ENCODE measurements around the gene ADAM17.
A peak's percentile ranks its signal among the peaks of the same experiment; 100 is the strongest.

Gene ADAM17

GRCh38 chr2:9466147-9466683, 89.4 kb downstream of the ADAM17 start:
- no peak for DNase-seq

- DNase-seq: no peak
Measured at GRCh38 chr2:9465170-9465569, 90.5 kb downstream of the ADAM17 start.

DNA sequence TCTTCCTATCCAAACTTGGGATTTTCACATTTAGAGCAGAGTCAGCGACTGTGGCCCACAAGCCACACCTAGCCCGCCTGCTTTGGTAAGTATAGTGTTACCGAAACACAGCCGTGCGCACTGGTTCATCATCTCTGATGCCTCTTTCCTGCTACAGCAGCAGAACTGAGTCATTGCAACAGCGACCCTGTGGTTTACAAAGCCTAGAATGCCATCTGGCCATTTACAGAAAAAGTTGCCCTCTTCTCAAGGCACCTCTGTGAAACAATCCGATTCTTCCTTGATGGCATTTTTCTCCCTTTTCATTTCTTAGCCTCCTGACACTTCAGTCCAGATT, 92.0 kb downstream of the ADAM17 start:
- DNase-seq: peak; percentile 66

DNA sequence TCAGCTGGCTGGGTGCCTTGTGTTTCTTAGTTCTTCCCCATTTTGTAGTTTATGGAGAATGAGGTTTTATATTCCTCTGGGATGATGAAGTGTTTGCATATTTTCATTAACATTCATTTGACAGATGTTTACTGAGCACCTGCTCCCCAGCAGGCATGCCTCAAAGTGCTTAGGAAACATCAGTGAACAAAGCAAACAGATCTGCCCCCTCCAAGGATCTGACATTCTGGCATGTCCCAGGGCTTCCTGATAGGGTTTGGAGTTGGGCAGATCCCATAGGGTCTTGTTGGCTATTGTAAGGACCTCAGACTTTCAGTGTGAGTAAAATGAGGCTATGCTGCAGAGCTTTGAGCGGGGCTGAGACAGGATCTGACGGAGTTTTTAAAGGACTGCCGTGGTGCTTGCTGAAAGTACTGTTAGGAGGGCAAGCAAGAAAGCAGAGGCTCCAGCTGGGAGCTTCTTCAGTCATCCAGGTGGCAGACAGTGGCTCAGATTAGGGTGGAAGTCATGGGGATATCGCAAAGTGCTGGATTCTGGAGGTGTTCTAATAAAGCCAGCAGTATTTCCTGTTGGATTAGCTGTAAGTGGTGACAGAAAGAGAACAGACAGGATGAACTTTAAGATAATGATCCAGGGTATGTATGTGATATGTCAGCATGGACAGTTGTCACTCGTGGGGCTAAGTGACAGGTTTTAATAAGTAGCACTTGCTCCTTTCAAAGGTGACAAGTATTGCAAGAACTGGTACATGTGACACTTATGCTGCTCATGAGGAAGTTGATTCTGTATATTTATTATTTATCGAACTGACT, 92.5 kb downstream of the ADAM17 start:
- no peak for DNase-seq

GRCh38 chr2:9462313-9462712, 93.3 kb downstream of the ADAM17 start:
- DNase-seq: no peak

GRCh38 chr2:9461079-9461478, 94.6 kb downstream of the ADAM17 start:
- no peak for DNase-seq

- no peak for DNase-seq
Measured at GRCh38 chr2:9460441-9461017, 95.1 kb downstream of the ADAM17 start.

- DNase-seq: no peak
Measured at GRCh38 chr2:9451231-9451630, 104.4 kb downstream of the ADAM17 start.

DNA sequence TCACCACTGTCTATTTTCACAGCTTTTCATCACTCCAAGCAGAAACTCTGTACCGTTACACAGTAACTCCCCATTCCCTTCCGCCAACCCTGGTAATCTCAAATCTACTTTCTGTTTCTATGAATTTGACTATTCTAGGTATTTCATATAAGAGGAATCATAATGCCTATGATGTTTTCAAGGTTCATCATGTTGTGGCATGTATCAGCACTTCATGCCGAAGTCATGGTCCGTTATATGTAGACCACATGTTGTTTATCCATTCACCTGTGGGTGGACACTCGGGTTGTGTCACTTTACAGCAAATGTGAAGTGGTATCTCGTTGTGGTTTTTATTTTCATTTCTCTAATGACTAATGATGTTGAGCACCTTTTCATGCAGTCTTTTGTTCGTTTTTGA, 110.5 kb downstream of the ADAM17 start:
- peak; percentile 23 for DNase-seq

- DNase-seq: no peak
Measured at GRCh38 chr2:9443526-9443925, 112.1 kb downstream of the ADAM17 start.

GRCh38 chr2:9441556-9441955, 114.1 kb downstream of the ADAM17 start:
- DNase-seq: no peak

GRCh38 chr2:9440058-9440727, 115.4 kb downstream of the ADAM17 start:
- no peak for DNase-seq

GRCh38 chr2:9439536-9439935, 116.1 kb downstream of the ADAM17 start:
- no peak for DNase-seq
